Measurements from ENCODE around the gene PRR20D.

- no peak for TF ChIP-seq CTCF (IDR thresholded peaks at IDR 0.05)
- no peak for TF ChIP-seq POLR2AphosphoS5 (IDR thresholded peaks at IDR 0.05; ENCODE audit: low read depth, low read length)
Observed at GRCh38 chr13:57137585-57137984, 22.8 kb upstream of the PRR20D start.

All from Panc1 (cell line).